H1 (cell line): ENCODE data around the gene DNAJB7. TPM values are rescaled to one million over a fixed set of nuclear protein-coding genes. Genes with fewer than 3 reads are reported as not detected.

Source experiments
- CTCF ChIA-PET: fragments of 300-600 bp; sonication (Branson Sonifier 250); formaldehyde crosslinking; loops from one replicate; lab custom pipeline; 2021; ENCODE audit not compliant: partially characterized antibody; lab: Charles Lee
- POLR2A ChIA-PET: fragments of 300-600 bp; sonication (Branson Sonifier 250); formaldehyde crosslinking; loops from one replicate; lab custom pipeline; 2021; ENCODE audit warnings: inconsistent platforms; ENCODE audit not compliant: partially characterized antibody; lab: Charles Lee
- DNase-seq, 2 experiments: peaks; one replicate each; pipeline versions ENCODE4 v3.0.0 to v3.0.0-alpha.2; 2010 to 2022; ENCODE audit warnings: low spot score in 2 of 2, low read depth in 1 of 2, mixed read lengths in 1 of 2
- FAIRE-seq: peaks from 2 replicates; lab custom pipeline; 2011; peaks lifted over from hg19 to GRCh38; lab: Jason Lieb, UNC
- H2AFZ ChIP-seq: 2 replicates; pipeline ENCODE4 v1.8.1; 2012; ENCODE audit warnings: low read length, inconsistent platforms
- H2AK5ac ChIP-seq: 2 replicates; pipeline ENCODE4 v1.6.1; 2013; ENCODE audit warnings: low read depth, low read length
- H2BK120ac ChIP-seq: replicated peaks from 2 replicates; pipeline ENCODE3; 2013; ENCODE audit warnings: low read depth, low read length, inconsistent platforms
- H2BK12ac ChIP-seq: 2 replicates; pipeline ENCODE4 v1.6.1; 2013; ENCODE audit warnings: low read depth, low read length
- H2BK15ac ChIP-seq: 2 replicates; pipeline ENCODE4 v1.6.1; 2013; ENCODE audit warnings: low read length
- H2BK20ac ChIP-seq: 2 replicates; pipeline ENCODE4 v1.6.1; 2013; ENCODE audit warnings: low read length
- H2BK5ac ChIP-seq: 2 replicates; pipeline ENCODE4 v1.6.1; 2013; ENCODE audit warnings: low read depth, low read length
- H3K14ac ChIP-seq: 2 replicates; pipeline ENCODE4 v1.6.1; 2013; ENCODE audit warnings: inconsistent platforms; ENCODE audit not compliant: insufficient read length
- H3K18ac ChIP-seq: 2 replicates; pipeline ENCODE4 v1.6.1; 2013; ENCODE audit warnings: low read length; ENCODE audit errors: extremely low read depth
- H3K23ac ChIP-seq: 2 replicates; pipeline ENCODE4 v1.6.1; 2013; ENCODE audit warnings: inconsistent platforms; ENCODE audit not compliant: insufficient read length
- H3K23me2 ChIP-seq: 2 replicates; pipeline ENCODE4 v1.6.1; 2013; ENCODE audit warnings: low read depth, low read length
- H3K27ac ChIP-seq: 2 replicates; pipeline ENCODE4 v1.6.1; 2011; ENCODE audit warnings: low read depth, low read length, inconsistent platforms
- H3K27me3 ChIP-seq, 4 experiments: replicated peaks in 1 of 4; 1 replicate in 1 of 4; 2 replicates in 3 of 4; pipeline versions ENCODE4 v1.6.1 to v1.8.1; 2011 to 2013; ENCODE audit warnings: low read length in 3 of 4, mild to moderate bottlenecking in 3 of 4, inconsistent platforms in 2 of 4, mixed read lengths in 2 of 4, moderate library complexity in 1 of 4; ENCODE audit not compliant: control insufficient read depth in 3 of 4, insufficient read depth in 3 of 4; ENCODE audit errors: extremely low read depth in 1 of 4
- H3K36me3 ChIP-seq, 4 experiments: 2 replicates each; pipeline versions ENCODE4 v1.6.1 to v1.8.1; 2011 to 2013; ENCODE audit warnings: mild to moderate bottlenecking in 4 of 4, low read length in 3 of 4, moderate library complexity in 2 of 4, control low read depth in 1 of 4, inconsistent platforms in 1 of 4; ENCODE audit not compliant: insufficient read depth in 4 of 4, control insufficient read depth in 2 of 4
- H3K4ac ChIP-seq: replicated peaks from 2 replicates; pipeline ENCODE3; 2013; ENCODE audit warnings: low read length, low read depth, mixed read lengths, inconsistent platforms; ENCODE audit not compliant: insufficient read length
- H3K4me1 ChIP-seq, 4 experiments: replicated peaks in 1 of 4; 1 replicate in 1 of 4; 2 replicates in 3 of 4; pipeline versions ENCODE4 v1.6.1 to v1.8.1; 2011 to 2013; ENCODE audit warnings: low read length in 3 of 4, inconsistent platforms in 2 of 4, mixed read lengths in 1 of 4; ENCODE audit not compliant: insufficient read depth in 4 of 4, control insufficient read depth in 3 of 4
- H3K4me2 ChIP-seq, 2 experiments: 2 replicates each; pipeline versions ENCODE4 v1.6.1 to v1.8.1; 2011 to 2013; ENCODE audit warnings: low read depth in 2 of 2, low read length in 2 of 2, control low read depth in 1 of 2, inconsistent platforms in 1 of 2, mild to moderate bottlenecking in 1 of 2; ENCODE audit not compliant: insufficient read depth in 1 of 2
- H3K4me3 ChIP-seq, 4 experiments: fragments of 200-600, 300-600 bp in 1 of 4; sonication (generic), shearing (Covaris generic), sonication (Bioruptor Twin) in 1 of 4; 2 replicates each; pipeline versions ENCODE4 v1.5.1 to v1.8.1; 2011 to 2016; ENCODE audit warnings: low read length in 4 of 4, low read depth in 3 of 4, control low read depth in 2 of 4, inconsistent platforms in 2 of 4, mild to moderate bottlenecking in 2 of 4, mixed read lengths in 1 of 4, moderate library complexity in 1 of 4; ENCODE audit not compliant: insufficient read depth in 2 of 4; ENCODE audit errors: extremely low read depth in 1 of 4
- H3K56ac ChIP-seq: replicated peaks from 2 replicates; pipeline ENCODE3; 2013; ENCODE audit warnings: low read depth, mild to moderate bottlenecking, mixed read lengths, low read length, inconsistent platforms; ENCODE audit not compliant: insufficient read length
- H3K79me1 ChIP-seq: 2 replicates; pipeline ENCODE4 v1.6.1; 2013; ENCODE audit warnings: low read depth, low read length, control low read depth
- H3K79me2 ChIP-seq, 2 experiments: 2 replicates each; pipeline versions ENCODE4 v1.6.1 to v1.8.1; 2012 to 2013; ENCODE audit warnings: low read length in 2 of 2, mild to moderate bottlenecking in 2 of 2, inconsistent platforms in 1 of 2; ENCODE audit not compliant: insufficient read depth in 2 of 2, control insufficient read depth in 1 of 2
- H3K9ac ChIP-seq, 4 experiments: replicated peaks in 1 of 4; 1 replicate in 1 of 4; 2 replicates in 3 of 4; pipeline versions ENCODE4 v1.6.1 to v1.8.1; 2011 to 2013; ENCODE audit warnings: low read depth in 3 of 4, low read length in 3 of 4, control low read depth in 2 of 4, mild to moderate bottlenecking in 2 of 4, moderate library complexity in 2 of 4, inconsistent platforms in 1 of 4; ENCODE audit errors: extremely low read depth in 1 of 4
- H3K9me3 ChIP-seq, 2 experiments: 2 replicates each; pipeline versions ENCODE4 v1.6.1 to v1.8.1; 2012 to 2013; ENCODE audit warnings: mild to moderate bottlenecking in 2 of 2, moderate library complexity in 2 of 2, control low read depth in 1 of 2, inconsistent platforms in 1 of 2, low read depth in 1 of 2, low read length in 1 of 2, mixed read lengths in 1 of 2; ENCODE audit not compliant: insufficient read depth in 2 of 2
- H4K20me1 ChIP-seq, 2 experiments: replicated peaks in 1 of 2; 2 replicates each; pipeline versions ENCODE3 to v1.8.1; 2011 to 2013; ENCODE audit warnings: inconsistent platforms in 2 of 2, low read length in 2 of 2, mild to moderate bottlenecking in 1 of 2; ENCODE audit not compliant: insufficient read depth in 2 of 2, control insufficient read depth in 1 of 2
- H4K5ac ChIP-seq: 2 replicates; pipeline ENCODE4 v1.6.1; 2013; ENCODE audit warnings: low read length, low read depth, mixed read lengths, inconsistent platforms; ENCODE audit not compliant: insufficient read length
- H4K8ac ChIP-seq: 2 replicates; pipeline ENCODE4 v1.8.0; 2013; ENCODE audit warnings: mild to moderate bottlenecking, moderate library complexity, low read length, inconsistent platforms; ENCODE audit not compliant: insufficient read depth; ENCODE audit errors: extremely low read depth
- H4K91ac ChIP-seq: replicated peaks from 2 replicates; pipeline ENCODE3; 2013; ENCODE audit warnings: low read length, mixed read lengths, inconsistent platforms; ENCODE audit not compliant: insufficient read length
- ATF2 ChIP-seq: IDR thresholded peaks from 2 replicates; pipeline ENCODE4 v1.6.1; 2012; ENCODE audit warnings: low read length, inconsistent platforms
- CEBPB ChIP-seq: IDR thresholded peaks from 2 replicates; pipeline ENCODE4 v1.6.1; 2012; ENCODE audit warnings: low read depth, low read length
- CHD2 ChIP-seq: IDR thresholded peaks from 2 replicates; pipeline ENCODE4 v1.6.1; 2012; ENCODE audit warnings: low read length, improper control_type of control experiment
- TBP ChIP-seq: IDR thresholded peaks from 2 replicates; pipeline ENCODE4 v1.6.1; 2011; ENCODE audit warnings: low read depth, low read length, improper control_type of control experiment
- WGBS, 2 experiments: shearing (Covaris generic) in 1 of 2; methylation state at CpG; one replicate each; pipeline versions ENCODE4 v1.1.6 to v1.1.7; 2013 to 2015; ENCODE audit warnings: low lambda C conversion rate in 2 of 2, mixed read lengths in 2 of 2, inconsistent platforms in 1 of 2, low coverage in 1 of 2, missing lambda C conversion rate in 1 of 2; ENCODE audit not compliant: insufficient replicate concordance in 2 of 2, insufficient coverage in 1 of 2, insufficient read length in 1 of 2; ENCODE audit errors: extremely low coverage in 1 of 2, missing lambda C conversion rate in 1 of 2; 5-methylcytosine and 5-hydroxymethylcytosine counted together
- polyA plus RNA-seq, 7 experiments: library from polyadenylated mRNA; depleted of rRNA in 3 of 7; stranded (reverse) in 5 of 7; unstranded in 2 of 7; fragments of >200 nt in 5 of 7; fragments of 200-250 nt in 2 of 7; gene quantifications; 1 replicate in 5 of 7; 2 replicates in 1 of 7; 4 replicates in 1 of 7; pipeline versions ENCODE4 v1.2.1 to v1.2.3, GENCODE V29; 2011 to 2013; ENCODE audit warnings: missing spikeins in 2 of 7, mixed read lengths in 2 of 7
- total RNA-seq: library from RNA; stranded (reverse); fragmentation: NEBNext Ultra II Directional; extraction: Animal tissue kit (Norgen Biotek cat#: 25700); gene quantifications from 2 replicates; pipeline ENCODE4 v1.2.1, GENCODE V29; 2021
- TF ChIP-seq, protein P1 (sequence below): IDR thresholded peaks from 2 replicates; pipeline ENCODE4 v1.6.1; 2011; ENCODE audit warnings: low read depth, mild to moderate bottlenecking, low read length; ENCODE audit not compliant: insufficient read depth

Gene DNAJB7
- total and polyA plus RNA-seq, 2 of the 8 experiments (the other 6 are each of a cell fraction or from before 2014, with no cell fraction given) = not detected

DNA sequence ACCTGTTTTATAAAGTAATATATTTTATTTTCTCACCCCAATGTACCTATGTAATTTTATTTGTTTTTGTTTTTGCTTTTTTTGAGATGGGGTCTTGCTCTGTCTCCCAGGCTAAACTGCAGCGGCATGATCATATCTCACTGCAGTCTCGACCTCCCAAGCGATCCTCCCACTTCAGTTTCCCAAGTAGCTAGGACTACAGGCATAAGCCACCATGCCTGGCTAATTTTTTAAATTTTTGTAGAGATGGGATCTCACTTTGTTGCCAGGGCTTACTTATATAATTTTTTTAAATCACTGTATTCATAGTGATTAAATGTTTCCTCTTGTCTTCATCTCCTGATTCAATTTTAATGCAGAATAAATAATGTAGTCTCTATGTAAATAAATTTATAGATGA lies 13.2 kb upstream of the DNAJB7 start:
- H2BK120ac ChIP-seq = no peak overlapping the region
- no peak overlapping the region for H2AFZ ChIP-seq
- peaks cover 0 to 9% (median 2%) of the 10 kb centered on the region in 4 experiments; a peak in 4 of 8 replicates for H3K36me3 ChIP-seq
- H3K23ac ChIP-seq = no peak overlapping the region
- H3K4ac ChIP-seq = no peak overlapping the region
- no peak overlapping the region for H3K9ac ChIP-seq
- no peak overlapping the region for H3K14ac ChIP-seq
- H2BK15ac ChIP-seq = no peak overlapping the region
- H3K56ac ChIP-seq = no peak overlapping the region
- WGBS, 2 experiments = 93% methylated on average over 3 of the region's 3 CpGs; no CpG with 5 or more reads in 1 of the 2 experiments
- FAIRE-seq (no peak), DNase-seq (no peak)
- no peak overlapping the region for H3K27ac ChIP-seq
- no peak overlapping the region for H2BK20ac ChIP-seq
- no peak overlapping the region for H2AK5ac ChIP-seq
- no peaks in the 10 kb centered on the region for H3K9me3 ChIP-seq
- no peak overlapping the region for H2BK12ac ChIP-seq
- no peaks in the 10 kb centered on the region for H3K4me1 ChIP-seq
- no peaks in the 10 kb centered on the region for H3K79me1 ChIP-seq
- H3K18ac ChIP-seq = no peak overlapping the region
- POLR2A ChIA-PET = interaction anchor here (0.6 to 0.7 kb wide), 2 partner anchors 15 to 28 kb away, joined by 3 read pairs; no protein-coding TSS in a partner anchor
- H3K23me2 ChIP-seq = no peaks in the 10 kb centered on the region
- CTCF ChIA-PET = interaction anchor here (0.7 kb wide), 1 partner anchor 24 kb away, joined by 3 read pairs; no protein-coding TSS in a partner anchor
- H3K27me3 ChIP-seq = no peaks in the 10 kb centered on the region
- H3K79me2 ChIP-seq = no peaks in the 10 kb centered on the region
- no peak overlapping the region for H4K8ac ChIP-seq
- no peaks in the 10 kb centered on the region for H4K20me1 ChIP-seq
- H3K4me3 ChIP-seq = no peak overlapping the region
- H4K91ac ChIP-seq = no peak overlapping the region
- no peak overlapping the region for H4K5ac ChIP-seq
- no peak overlapping the region for H2BK5ac ChIP-seq
- H3K4me2 ChIP-seq = no peak overlapping the region
- no peak for TF ChIP-seq CHD2
- no peak for TF ChIP-seq TBP
- TF ChIP-seq, protein P1, sequence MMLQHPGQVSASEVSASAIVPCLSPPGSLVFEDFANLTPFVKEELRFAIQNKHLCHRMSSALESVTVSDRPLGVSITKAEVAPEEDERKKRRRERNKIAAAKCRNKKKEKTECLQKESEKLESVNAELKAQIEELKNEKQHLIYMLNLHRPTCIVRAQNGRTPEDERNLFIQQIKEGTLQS = no peak
- no peak for TF ChIP-seq CEBPB
- no peak for TF ChIP-seq ATF2
